Left kidney (tissue), 8 donors: ENCODE data around the gene CARS1. TPM values are rescaled to one million over a fixed set of nuclear protein-coding genes. Genes with fewer than 3 reads are reported as not detected.

Source experiments
- DNase-seq: peaks from one replicate; pipeline ENCODE4 v3.0.0-alpha.2; 2013
- long read RNA-seq, 8 donors: transcript quantifications; one replicate each; lab custom pipeline, GENCODE V29; 2026
- polyA plus RNA-seq: library from polyadenylated mRNA; unstranded; fragments of 120-200 nt; gene quantifications from one replicate; pipeline ENCODE4 v1.2.1, GENCODE V29; 2013; ENCODE audit not compliant: insufficient read length

CARS1 gene
- polyA plus RNA-seq, result 28.4 TPM
- long read RNA-seq, donor 1, partial matches to known transcripts, result 0 of 4 reads
- long read RNA-seq, donor 1, other reads (novel, unspliced or antisense), result 0 of 4 reads
- long read RNA-seq, donor 2, partial matches to known transcripts, result 0 of 1 reads
- long read RNA-seq, donor 2, other reads (novel, unspliced or antisense), result 0 of 1 reads
- long read RNA-seq, donor 3, partial matches to known transcripts, result 0 of 1 reads
- long read RNA-seq, donor 3, other reads (novel, unspliced or antisense), result 0 of 1 reads
- long read RNA-seq, donor 4, result 0 reads
- long read RNA-seq, donor 5, partial matches to known transcripts, result 0 of 5 reads
- long read RNA-seq, donor 5, other reads (novel, unspliced or antisense), result 0 of 5 reads
- long read RNA-seq, donor 6, partial matches to known transcripts, result 6 of 9 reads
- long read RNA-seq, donor 6, other reads (novel, unspliced or antisense), result 0 of 9 reads
- long read RNA-seq, donor 7, partial matches to known transcripts, result 0 of 1 reads
- long read RNA-seq, donor 7, other reads (novel, unspliced or antisense), result 0 of 1 reads
- long read RNA-seq, donor 8, result 0 reads

DNA sequence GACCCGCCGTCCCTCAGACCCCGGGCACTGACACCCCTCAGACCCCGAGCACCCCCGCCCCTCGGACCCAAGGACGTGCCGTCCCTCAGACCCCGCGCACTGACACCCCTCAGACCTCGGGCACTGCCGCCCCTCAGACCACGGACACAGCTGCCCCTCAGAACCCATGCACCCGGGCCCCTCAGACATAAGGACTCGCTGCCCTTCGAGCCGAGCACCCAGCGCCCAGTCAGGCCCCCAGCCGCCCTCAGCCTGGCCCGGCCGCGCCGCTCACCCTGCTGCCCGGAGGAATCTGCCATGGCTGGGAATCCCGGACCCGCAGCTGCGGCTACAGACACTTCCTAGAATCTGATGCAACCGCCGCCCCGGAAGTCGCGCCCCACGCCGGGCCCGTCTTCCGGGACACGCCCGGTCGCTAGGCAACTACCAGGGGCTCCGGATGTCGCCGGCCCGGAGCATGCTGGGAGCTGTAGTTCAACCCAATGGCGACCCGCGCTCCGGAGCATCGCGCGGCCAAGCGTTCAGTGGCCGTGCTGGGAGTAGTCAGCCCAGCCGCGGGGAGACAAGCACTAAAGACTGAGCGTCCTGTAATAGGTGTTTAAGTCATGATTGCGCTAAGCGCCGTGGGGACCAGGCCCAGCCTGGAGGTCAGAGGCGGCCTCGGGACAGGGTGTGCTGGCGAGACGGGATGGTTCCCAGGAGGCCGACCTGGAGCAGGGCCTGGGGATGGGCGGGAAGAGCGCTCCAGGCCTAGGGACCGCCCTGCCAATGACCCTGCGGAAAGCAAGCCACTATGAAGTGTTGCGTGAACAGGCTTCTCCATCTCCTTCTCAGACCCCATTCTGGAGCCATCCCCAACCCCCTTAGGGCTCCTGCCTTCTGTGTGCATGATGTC is at the start of gene CARS1:
TSS of gene CARS1 (minus strand) at position 355 of the 895 bp plus-strand sequence. CDS start at position 299, 56 bp downstream.
- DNase-seq, result peak; percentile 90

DNA sequence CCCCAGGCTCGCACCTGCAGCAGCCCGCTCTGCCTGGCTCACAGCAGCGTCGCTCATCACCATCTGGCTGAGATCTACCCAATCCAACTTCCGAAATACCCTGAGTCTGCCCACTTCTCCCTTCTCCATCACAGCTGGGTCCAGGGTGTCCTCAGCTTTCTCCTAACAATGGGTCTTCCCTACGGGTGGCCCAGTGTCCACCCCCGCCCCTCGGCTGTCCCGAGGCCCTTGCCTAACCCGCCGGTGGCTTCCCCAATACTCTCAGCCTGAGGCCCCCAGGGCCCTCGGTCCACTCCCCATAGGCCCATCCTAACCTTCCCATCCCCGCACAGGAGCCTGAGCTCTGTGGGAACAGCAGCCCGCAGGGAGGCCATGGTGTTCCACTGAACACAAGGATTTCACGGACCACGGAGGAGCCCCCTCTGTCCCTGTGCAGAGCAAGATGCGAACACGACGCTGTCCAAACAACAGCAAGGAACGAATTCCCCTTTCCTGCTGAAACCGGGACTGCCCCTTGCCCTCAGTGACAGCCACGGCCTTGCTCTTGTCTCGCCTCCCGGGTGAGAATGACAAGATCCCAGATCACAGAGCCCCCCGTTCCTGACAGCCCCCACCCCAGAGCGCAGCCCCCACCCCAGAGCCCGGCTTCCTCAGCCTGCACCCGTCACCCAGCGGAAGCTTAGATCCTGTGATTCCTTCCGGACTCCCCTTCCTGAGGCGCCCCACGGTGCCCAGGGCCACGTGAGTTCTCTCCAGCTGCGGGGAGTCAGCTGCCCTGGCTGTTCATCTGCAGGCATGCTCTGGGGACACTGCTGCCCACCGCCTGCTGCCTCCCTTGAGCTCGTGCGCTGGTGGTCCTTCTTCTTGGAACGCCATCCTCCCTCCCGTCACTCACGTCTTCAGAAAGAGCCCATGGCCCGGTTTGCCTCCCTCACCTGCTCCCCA is 48.8 kb upstream of the CARS1 start:
- no peak for DNase-seq

DNA sequence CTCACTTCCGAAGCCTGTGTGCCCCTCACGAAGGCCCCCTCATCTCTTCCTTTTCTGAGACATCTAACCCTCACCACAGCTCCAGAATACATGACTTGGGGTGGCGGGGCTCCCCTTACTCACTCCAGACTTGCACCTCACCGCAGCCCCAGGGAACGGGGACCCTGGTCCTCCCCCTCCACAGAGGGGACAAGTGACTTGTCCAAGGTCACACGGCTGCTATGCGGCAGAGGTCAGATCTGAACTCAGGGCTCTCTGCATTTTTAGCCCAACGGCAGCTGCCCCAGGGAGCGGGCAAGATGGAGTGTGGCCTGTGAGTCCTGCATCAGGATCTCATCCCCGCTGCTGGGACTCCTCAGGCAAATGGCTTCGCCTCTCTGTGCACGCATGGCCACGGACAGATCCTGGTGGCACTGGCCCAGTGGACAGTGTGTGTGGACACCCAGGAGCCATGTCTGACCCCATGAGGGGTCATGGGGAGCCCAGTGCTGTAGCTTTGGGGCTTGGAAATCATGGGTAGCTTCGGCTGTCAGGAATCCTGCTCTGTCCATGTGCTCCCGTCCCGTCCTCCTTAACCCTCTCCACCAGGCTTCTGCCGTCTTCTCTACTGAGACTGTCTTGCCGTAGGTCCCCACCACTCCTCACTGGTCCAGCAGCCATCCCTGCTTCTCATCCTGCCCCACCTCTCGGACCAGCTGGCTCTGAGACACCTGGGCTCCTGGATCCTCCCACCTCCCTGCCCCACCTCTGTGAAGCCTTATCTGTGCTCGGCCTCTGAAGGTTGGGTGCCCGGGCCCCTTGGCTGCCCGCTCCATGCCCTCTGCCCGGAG is 48.0 kb upstream of the CARS1 start:
- no peak for DNase-seq

DNA sequence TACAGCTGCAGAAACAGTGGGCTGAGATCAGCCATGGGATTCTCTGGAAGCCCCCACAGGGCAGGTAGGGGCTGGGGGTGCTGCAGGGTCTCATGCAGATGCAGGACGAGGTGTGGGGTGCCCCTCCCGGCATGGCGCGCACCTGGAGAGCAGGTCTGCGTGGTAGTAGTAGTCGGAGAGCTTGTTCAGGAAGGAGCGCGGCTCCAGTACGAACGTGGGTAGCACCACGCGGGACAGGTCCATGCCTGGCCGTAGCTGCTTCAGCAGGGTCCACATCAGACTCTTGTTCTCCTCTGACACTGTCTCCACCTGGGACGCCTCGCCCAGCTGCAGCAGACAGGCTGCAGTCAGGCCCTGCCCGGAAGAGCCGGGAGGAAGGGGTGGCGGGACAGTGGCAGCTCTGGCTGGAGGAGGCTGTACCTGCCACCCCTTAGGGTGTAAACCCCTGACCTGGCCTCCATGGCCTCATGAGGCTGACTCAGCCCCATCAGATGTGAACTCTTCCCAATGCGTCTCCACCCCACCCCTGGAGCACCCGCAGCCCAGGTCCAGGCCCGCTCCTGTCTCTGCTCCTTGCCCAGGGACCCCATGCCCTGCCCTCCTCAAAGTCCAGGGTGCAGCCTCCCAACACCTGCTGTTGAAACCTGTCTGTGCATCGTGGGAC is 47.0 kb upstream of the CARS1 start:
- no peak for DNase-seq

DNA sequence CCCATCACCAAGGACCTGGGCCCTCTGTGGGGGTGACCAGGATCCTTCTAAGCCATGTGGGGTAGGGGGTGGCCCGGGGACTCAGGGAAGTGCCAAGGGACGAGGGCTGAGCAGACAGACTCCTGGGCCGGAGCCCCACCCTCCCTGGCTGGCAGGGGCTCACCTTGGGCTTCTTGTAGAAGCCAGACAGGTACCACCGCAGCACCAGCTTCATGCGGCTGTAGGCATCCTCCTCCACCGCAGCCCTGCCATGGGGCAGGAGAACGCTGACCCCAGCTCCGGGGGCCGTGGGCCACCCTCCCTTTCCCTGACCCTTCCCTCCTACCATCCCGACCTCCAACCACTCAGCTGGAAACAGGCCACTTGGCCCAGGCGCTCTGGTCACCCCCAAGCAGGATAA is 45.9 kb upstream of the CARS1 start:
- DNase-seq, result no peak

DNA sequence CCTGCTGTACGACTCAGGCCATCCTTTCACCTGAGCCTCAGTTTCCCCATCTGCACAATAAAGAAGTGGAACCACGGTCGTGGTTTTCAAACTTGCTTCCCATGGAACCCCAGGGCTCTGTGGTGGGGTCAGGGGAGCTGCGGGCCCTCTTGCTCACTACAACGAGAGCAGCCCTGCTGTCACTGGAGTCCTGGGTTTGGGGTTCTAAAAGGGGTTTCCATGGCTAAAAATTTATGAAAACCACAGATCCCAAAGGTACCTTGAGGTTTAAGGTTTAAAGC is 45.4 kb upstream of the CARS1 start:
- no peak for DNase-seq

DNA sequence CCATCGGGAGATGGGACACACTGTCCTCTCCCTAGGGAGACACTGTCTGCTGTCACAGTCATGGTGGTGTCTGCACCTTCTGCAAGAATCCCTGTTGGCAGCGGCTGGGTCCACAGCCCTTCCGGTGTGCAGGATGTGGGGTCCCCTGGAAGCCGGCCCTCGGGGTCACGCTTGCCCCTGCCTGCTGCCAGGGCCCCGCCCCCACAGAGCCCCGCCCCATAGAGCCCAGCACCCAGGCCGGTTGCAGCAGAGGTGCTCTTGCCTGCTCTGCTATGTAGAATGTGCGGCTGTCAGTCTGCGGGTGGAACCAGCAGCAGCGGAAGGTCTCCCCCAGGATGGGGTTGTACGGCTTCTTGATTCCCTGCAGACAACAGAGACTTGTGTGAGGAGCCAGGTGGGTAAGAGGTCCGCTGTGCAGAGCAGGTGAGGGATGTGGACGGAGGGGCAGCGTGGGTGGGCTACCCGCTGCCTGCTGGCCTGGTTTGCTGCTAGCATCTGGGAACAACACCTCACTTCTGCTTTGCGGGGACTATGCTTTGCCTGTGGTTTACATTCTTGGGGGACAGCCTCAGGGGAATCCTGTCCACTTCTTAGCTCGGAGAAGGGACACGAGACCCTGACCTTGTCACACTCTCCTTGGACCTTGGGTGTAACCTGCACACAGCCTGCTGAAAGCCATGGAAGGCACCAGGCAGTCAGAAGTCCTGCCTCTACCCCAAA is 44.9 kb upstream of the CARS1 start:
- no peak for DNase-seq

DNA sequence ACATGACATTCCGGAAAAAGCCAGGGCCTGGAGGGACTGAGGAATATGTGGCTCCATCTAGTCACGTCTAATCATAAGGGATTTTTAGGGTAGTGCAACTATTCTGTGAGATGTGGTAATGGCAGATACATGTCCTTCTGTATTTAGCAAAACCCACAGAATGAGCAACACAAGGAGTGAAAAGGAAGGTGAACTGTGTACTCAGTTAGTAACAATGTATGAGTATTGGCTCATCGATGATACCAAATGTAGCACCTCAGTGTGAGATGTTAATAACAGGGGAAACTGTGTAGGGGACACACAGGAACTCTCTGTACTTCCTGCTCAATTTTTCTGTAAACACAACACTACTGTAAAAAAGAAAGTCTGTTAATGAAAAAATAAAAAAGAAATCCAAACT is 42.0 kb upstream of the CARS1 start:
- DNase-seq, result no peak

DNA sequence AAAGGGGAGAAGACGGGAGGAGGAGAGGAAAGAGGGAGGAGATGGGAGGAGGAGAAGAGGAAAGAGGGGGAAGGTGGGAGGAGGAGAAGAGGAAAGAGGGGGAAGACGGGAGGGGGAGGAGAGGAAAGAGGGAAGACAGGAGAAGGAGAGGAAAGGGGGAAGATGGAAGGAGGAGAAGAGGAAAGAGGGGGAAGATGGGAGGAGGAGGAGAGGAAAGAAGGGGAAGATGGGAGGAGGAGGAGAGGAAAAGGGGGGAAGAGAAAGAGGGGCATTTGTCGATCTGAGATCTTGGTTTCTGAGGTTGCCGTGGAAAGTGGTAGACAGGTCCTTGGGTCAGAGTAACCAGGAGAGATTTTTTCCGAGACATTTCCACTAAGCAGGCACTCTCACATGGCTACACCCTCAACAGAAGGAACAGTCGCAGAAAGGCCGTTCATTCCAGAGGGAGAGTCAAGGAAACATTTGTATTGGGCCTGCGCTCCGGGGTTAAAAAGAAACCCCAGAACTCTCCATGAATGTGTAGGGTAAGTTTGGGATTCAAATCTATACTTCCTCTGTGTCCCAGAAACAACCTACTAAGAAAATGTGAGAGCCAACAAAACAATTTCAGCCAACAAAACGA is 39.8 kb upstream of the CARS1 start:
- no peak for DNase-seq

DNA sequence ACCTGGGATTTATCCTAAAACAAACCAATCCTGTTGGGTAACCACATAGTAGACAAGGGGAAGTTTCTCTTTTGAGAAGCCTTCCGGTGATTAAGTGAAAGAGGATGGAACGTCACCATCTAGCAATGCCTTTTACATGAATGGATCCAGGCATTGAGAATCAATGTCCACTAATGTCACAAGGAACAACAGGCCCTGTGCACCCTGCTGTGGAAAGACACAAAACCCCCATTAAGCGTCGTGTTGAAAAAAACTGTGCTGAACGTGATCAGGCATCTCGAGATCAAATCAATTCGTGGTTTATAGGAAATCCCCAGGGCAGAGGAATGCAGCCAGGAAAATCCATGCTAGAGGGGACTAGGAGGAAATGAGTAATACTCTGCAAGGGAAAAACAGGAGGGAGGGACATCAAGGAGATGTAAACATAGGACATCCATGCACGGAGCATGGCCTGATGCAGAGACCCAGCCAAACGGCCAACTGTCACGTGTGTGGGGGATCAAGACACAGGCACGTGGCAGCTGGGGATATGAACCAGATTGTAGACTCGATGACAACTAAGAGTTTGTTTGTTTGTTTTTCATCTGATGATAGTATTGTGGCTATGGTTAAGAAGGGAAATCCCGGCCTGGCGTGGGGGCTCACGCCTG is 38.6 kb upstream of the CARS1 start:
- peak; percentile 14 for DNase-seq

DNA sequence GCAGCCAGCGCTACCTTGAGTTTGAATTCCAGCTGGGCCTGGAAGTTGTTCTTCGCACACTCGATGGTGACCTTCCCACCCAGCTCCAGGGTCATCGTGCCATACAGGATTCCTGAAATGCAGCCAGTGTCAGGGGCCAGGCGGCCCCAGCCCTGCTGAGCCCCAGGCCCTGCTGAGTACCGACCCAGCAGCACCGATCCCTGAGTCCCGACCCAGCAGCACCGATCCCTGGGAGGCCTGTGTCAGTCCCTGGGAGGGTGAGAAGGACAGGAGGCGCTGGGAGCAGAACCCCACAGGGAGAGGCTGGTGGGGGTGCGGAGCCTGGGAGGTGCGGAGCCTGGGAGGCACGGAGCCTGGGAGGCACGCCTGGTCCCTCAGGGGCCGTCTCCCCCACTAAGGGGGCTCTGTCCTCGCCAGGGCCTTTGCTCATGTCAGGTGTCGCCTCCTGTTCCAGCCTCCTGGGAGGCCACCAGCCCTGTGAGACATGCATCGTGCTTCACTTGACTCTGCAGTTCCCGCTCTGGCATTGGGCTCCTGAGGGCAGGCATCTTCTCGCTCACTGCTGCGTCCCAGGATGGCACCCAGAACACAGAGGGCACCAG is 37.1 kb upstream of the CARS1 start:
- DNase-seq, result no peak

DNA sequence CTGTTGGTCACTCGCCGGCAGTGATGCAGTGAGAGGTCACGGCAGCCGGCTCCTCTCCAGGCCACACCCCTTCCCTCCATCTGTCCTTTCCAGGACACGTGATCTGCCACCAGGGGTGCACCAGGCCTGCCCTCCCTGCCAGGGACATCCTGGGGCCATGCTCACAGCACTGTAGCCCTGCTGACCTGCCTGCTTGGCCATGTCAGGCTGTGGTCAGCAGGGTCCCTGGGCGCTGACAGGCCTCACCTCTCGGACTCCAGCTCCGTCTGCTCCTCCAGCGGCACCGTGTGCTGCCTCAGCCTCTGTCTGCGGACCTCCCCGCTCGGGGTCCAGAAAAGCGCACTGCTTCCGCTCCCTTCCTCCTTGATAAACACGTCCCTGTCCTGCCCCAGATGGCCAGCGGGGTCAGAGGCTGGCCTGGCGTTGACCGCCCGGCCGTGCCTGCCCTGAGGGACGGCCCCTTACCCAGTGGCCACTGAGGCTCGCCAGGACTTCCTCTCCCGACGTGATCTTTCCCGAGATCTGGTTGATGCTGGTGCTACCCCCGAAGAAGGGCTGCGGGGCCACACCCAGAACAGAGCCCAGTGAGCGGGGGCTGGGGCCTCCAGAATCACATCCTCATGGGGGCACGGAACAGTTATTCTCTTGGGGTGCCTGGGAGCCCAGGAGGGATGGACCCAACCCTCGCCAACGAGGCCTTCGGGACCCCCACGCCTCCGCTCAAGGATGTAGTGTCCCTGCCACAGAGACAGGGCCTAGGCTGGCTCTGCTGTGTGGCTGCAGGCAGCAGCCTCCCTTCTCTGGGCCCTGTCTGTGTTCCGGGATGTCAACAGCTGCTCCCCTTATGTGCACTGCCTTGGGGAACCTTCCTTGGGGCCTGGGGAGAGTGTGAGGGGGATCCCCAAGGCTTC is 36.3 kb upstream of the CARS1 start:
- DNase-seq, result no peak

DNA sequence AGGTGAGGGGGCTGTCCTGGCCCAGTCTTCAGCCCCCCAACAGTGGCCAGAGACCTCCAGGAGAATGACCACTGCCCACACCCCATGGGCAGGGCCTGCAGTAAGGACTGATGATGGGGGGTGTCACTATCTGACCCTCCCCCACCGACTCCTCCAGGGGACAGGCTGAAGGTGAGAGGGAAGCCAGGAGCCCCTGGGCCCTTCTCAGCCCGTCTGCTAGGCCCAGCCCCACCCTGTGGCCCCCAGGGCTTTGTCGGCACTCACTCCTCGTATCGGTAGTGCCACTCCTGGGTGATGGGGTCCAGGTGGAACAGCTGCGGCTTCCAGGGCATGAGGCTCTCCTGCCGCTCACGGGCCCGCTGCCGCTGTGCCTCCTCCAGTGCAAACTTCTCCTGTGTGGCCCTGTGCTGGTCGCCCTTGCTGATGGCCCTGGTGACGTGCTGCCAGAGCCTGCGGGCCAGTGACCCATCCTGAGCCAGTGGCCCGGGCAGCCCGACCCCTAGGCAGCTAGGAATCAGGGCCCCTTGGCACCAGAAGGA is 35.4 kb upstream of the CARS1 start:
- no peak for DNase-seq

DNA sequence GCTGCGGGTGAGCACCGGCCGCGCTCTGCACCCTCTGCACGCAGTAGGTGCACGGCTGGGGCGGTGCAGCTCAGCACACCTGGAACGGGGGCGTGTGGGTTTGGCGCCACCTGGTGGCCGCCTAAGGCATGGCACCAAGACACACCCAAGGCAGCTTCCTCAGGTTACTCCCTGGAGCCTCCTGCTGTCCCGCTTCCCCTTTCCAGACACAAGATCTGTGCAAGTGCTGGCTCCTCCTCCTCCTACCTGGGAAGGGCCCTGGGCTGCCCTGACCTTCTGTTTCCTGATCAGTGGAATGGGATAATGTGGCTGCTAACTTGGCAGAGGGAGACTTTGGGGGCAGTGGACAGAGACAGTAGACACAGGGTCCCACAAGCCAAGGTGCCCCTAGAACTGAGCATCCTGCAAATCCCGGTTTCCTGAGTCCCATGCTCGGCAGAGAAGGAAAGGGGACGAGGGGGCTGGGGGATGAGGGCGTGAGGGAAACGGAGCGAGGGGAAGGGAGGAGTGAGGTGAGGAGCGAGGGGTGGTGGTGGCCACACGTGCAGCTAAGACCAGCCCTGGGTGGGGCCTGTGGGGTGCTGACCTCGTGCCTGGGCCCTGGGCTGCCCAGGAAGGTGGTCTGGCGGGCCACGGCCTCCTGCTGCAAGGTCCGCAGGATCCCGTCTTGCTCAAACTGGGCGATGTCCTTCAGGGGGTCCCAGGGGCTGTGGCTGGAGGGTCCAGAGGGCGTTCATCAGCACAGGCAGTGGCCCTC is 34.8 kb upstream of the CARS1 start:
- DNase-seq, result peak; percentile 34

DNA sequence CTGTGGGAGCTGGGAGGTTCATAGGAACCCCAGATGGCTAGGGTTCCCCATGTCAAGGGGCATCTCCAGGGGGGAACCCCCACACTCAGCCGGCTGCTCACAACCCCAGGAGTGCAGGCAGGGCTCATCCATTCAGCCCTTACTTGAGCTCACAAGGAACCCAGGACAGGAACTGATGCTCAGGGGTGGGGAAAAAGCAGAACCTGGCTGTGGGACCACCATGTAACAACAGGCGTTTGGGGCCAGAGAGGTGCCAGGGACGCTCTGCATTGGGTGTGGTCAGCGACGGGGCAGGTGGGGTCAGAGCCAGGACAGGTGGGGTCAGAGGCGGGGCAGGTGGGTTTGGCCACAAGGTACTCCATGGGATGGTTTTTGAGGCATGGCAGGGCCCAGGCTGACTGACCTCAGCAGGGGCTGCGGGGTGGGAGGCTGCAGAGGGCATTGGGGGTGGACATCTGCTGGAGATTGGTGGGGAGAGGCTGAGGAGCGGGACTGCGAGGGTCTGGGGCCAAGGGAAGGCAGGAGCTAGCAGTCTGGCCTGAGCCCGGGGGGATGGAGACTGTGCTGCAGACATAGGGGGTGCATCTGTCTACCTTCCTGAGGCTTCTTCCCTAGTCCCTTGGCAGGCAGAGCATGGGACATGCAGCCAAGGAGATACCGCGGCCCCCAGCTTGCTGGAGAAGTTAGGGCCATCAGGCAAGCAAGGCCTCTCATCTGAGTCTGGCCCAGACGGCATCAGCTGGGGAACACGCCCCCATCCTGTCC is 34.0 kb upstream of the CARS1 start:
- DNase-seq, result no peak
